Endothelial cell (in vitro differentiated cells): ENCODE data around the gene QKI. TPM values are rescaled to one million over a fixed set of nuclear protein-coding genes. Genes with fewer than 3 reads are reported as not detected.

Source experiments
- DNase-seq: peaks from one replicate; pipeline ENCODE4 v3.0.0; 2021; ENCODE audit warnings: low spot score
- H3K27ac Mint-ChIP-seq: one replicate; pipeline ENCODE4 v1.8.0; 2021; ENCODE audit warnings: mixed read lengths, inconsistent platforms; ENCODE audit not compliant: unreplicated experiment
- H3K27me3 Mint-ChIP-seq: one replicate; pipeline ENCODE4 v1.8.0; 2021; ENCODE audit warnings: mild to moderate bottlenecking, moderate library complexity, mixed read lengths, inconsistent platforms; ENCODE audit not compliant: unreplicated experiment
- H3K36me3 Mint-ChIP-seq: one replicate; pipeline ENCODE4 v1.8.0; 2021; ENCODE audit warnings: mild to moderate bottlenecking, low read depth, mixed read lengths, inconsistent platforms; ENCODE audit not compliant: unreplicated experiment
- H3K4me1 Mint-ChIP-seq: one replicate; pipeline ENCODE4 v1.8.0; 2021; ENCODE audit warnings: mild to moderate bottlenecking, mixed read lengths, inconsistent platforms; ENCODE audit not compliant: unreplicated experiment
- H3K4me3 Mint-ChIP-seq: one replicate; pipeline ENCODE4 v1.8.0; 2021; ENCODE audit warnings: mild to moderate bottlenecking, mixed read lengths, inconsistent platforms; ENCODE audit not compliant: unreplicated experiment
- H3K9me3 Mint-ChIP-seq: one replicate; pipeline ENCODE4 v1.8.0; 2021; ENCODE audit warnings: mixed read lengths, inconsistent platforms; ENCODE audit not compliant: unreplicated experiment
- total RNA-seq: library from RNA; stranded (reverse); fragmentation: NEBNext Ultra II Directional; extraction: Animal tissue kit (Norgen Biotek cat#: 25700); gene quantifications from one replicate; pipeline ENCODE4 v1.2.1, GENCODE V29; 2021; ENCODE audit not compliant: unreplicated experiment
- TF ChIP-seq, protein P1 (sequence below): fragments of 200-600 bp; sonication (generic); IDR thresholded peaks from one replicate; pipeline ENCODE4 v1.5.0; 2021; ENCODE audit warnings: antibody characterized with exemption; ENCODE audit not compliant: unreplicated experiment

QKI gene
- total RNA-seq, 1 donor from 2014 or later, result 326 TPM

DNA sequence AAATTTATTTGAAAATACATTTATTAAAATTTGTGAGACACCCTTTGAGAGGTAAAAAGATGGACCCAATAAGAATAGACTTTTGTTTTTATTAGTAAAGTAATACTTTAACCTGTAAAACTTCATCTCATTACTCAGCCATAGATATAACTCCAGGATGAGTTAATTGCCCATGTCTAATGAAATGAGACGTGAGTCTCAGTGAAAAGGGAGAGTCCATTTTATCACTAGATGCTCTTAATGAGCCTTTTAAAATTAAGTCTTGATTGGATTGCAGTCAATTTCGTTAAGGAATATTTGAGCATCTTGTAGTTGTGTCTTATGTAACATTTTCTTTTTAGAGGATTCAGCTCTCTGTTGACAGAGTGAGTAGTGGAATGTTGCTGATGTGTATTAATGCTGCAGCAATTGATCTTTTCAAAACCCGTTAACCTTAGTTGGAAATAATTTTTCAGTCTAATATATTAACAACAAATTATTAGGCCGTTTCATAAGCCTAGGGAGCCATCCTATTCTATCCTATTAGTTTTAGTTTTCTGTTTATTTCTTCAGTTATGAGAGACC lies 77.3 kb downstream of the QKI start:
- DNase-seq, result no peak
- peaks cover 37% of the 10 kb centered on the region for H3K4me1 Mint-ChIP-seq
- H3K9me3 Mint-ChIP-seq, result no peaks in the 10 kb centered on the region
- TF ChIP-seq, protein P1, sequence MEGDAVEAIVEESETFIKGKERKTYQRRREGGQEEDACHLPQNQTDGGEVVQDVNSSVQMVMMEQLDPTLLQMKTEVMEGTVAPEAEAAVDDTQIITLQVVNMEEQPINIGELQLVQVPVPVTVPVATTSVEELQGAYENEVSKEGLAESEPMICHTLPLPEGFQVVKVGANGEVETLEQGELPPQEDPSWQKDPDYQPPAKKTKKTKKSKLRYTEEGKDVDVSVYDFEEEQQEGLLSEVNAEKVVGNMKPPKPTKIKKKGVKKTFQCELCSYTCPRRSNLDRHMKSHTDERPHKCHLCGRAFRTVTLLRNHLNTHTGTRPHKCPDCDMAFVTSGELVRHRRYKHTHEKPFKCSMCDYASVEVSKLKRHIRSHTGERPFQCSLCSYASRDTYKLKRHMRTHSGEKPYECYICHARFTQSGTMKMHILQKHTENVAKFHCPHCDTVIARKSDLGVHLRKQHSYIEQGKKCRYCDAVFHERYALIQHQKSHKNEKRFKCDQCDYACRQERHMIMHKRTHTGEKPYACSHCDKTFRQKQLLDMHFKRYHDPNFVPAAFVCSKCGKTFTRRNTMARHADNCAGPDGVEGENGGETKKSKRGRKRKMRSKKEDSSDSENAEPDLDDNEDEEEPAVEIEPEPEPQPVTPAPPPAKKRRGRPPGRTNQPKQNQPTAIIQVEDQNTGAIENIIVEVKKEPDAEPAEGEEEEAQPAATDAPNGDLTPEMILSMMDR, result no peak
- no peak overlapping the region for H3K4me3 Mint-ChIP-seq
- no peaks in the 10 kb centered on the region for H3K36me3 Mint-ChIP-seq
- H3K27ac Mint-ChIP-seq, result no peak overlapping the region
- H3K27me3 Mint-ChIP-seq, result no peaks in the 10 kb centered on the region

DNA sequence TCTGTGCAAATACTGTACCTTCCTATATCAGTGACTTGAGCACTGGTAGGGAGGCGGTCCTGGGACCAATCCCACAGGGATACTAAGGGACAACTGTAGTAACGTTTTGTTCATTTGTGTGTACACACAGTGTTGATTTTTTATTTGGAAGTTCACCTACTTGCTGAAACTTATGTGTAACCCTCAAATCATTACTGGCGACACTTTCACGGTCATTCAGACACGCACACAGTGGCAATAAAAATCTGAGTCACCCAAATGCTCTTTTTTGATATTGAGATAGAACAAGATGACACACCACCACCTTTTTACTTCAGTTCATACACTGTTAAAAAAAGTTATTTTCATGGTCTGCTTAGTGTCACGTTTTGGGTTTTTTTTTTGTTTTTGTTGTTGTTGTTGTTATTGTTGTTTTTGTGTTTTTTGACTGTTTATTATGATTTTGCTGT lies 79.8 kb downstream of the QKI start:
- no peaks in the 10 kb centered on the region for H3K27me3 Mint-ChIP-seq
- no peak for DNase-seq
- TF ChIP-seq, protein P1, result no peak
- peaks cover 25% of the 10 kb centered on the region for H3K4me1 Mint-ChIP-seq
- no peak overlapping the region for H3K4me3 Mint-ChIP-seq
- H3K36me3 Mint-ChIP-seq, result no peaks in the 10 kb centered on the region
- H3K9me3 Mint-ChIP-seq, result no peaks in the 10 kb centered on the region
- no peak overlapping the region for H3K27ac Mint-ChIP-seq

DNA sequence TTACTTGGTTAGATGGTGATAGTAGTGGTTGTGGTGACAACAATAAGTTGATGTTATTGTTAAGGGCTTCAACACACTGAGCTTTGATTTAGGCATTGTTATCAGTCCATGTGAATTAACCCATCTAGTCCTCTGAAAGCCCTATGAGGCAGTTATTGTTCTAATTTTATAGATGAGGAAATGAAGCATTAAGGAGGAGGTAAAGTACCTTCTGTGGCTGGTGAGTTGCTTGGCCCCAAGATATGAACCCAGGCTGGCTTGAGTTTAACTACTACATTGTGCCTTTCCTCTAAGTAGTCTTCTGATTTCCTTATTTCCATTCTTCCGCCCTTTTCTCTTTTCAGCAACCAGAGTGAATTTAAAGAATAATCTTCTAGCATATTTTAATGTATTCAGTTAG lies 81.7 kb downstream of the QKI start:
- H3K4me3 Mint-ChIP-seq, result no peak overlapping the region
- peaks cover 13% of the 10 kb centered on the region for H3K4me1 Mint-ChIP-seq
- H3K9me3 Mint-ChIP-seq, result no peaks in the 10 kb centered on the region
- DNase-seq, result no peak
- H3K27me3 Mint-ChIP-seq, result no peaks in the 10 kb centered on the region
- no peaks in the 10 kb centered on the region for H3K36me3 Mint-ChIP-seq
- no peak overlapping the region for H3K27ac Mint-ChIP-seq
- TF ChIP-seq, protein P1, result no peak

DNA sequence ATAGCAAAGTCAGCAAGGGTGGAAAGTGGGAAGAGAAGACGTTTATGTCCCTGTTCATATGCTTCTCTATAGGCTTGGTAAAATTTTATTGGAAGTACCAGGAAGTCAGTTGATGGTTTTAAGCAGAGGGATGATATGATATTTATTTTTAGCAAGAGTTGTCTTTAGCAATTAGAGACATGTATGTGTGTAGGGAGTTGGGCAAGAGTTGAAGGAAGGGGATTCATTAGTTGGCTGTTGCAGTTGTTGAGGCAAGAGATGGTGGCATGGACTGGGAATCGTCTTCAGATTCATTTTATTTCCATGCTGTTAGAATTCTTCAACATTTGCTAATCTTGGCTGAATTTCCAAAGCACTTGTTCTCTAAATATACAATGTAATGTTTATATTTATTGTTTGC lies 85.6 kb downstream of the QKI start:
- TF ChIP-seq, protein P1, result no peak
- Mint-ChIP-seq H3K36me3 (peaks cover 11% of the 10 kb centered on the region), H3K27me3 (peaks cover 5% of the 10 kb centered on the region), H3K27ac (peak overlapping the region; percentile 28), H3K4me3 (no peak overlapping the region), H3K9me3 (no peaks in the 10 kb centered on the region), H3K4me1 (peaks cover 8% of the 10 kb centered on the region)
- DNase-seq, result no peak

DNA sequence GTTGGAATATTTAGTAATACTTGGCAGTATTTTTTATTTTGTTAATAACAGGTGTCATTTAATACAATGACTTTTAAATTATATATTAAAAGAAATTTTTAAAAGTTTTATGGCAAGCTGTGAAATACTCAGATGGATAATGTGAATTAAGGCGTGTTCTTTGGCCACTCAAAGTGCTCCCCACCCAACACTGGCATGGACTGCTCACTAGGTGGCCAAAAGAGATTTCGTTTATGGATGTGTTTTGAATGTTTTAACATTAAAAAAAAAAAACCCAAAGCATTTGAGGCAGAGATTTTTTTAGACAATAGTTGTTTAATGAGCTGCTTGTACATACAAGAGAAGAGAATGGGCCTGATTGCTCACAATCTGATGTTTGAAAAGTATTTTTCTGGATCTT lies 86.5 kb downstream of the QKI start:
- Mint-ChIP-seq H3K4me1 (peaks cover 7% of the 10 kb centered on the region), H3K36me3 (peaks cover 17% of the 10 kb centered on the region), H3K27ac (no peak overlapping the region), H3K4me3 (no peak overlapping the region), H3K9me3 (no peaks in the 10 kb centered on the region), H3K27me3 (peaks cover 8% of the 10 kb centered on the region)
- no peak for DNase-seq
- TF ChIP-seq, protein P1, result no peak
